HL-60 (cell line): ENCODE measurements around the gene DEF6.

Experiments used
- CTCF ChIP-seq: IDR thresholded peaks from one replicate; pipeline ENCODE4 v1.5.1; 2011; ENCODE audit warnings: low read length, control low read depth, inconsistent platforms; ENCODE audit not compliant: insufficient read depth
- REST ChIP-seq: IDR thresholded peaks from 2 replicates; pipeline ENCODE4 v1.6.1; 2012; ENCODE audit warnings: low read depth; ENCODE audit not compliant: insufficient replicate concordance

GRCh38 chr6:35341557-35341956, 43.9 kb downstream of the DEF6 start:
- no peak for TF ChIP-seq CTCF
- no peak for TF ChIP-seq REST
